AG04449 (cell line): ENCODE data around the gene MPDZ.

Source experiments
- CTCF ChIA-PET: fragments of 350-600 bp; formaldehyde crosslinking; extraction: SDS; loops from one replicate; lab custom pipeline; 2021; ENCODE audit warnings: antibody characterized with exemption; lab: Yijun Ruan, JAX
- POLR2A ChIA-PET: fragments of 400-600, 350-600 bp; formaldehyde crosslinking; extraction: SDS; loops from one replicate; lab custom pipeline; 2020; ENCODE audit warnings: antibody characterized with exemption, inconsistent platforms; lab: Yijun Ruan, JAX
- DNase-seq: peaks from one replicate; pipeline ENCODE4 v3.0.0-alpha.2; 2010; ENCODE audit warnings: low read depth, low spot score
- H3K4me3 ChIP-seq: 2 replicates; pipeline ENCODE4 v1.5.1; 2011; ENCODE audit warnings: low read depth, mild to moderate bottlenecking, control low read depth, low read length
- CTCF ChIP-seq: IDR thresholded peaks from one replicate; pipeline ENCODE4 v1.5.1; 2011; ENCODE audit warnings: mild to moderate bottlenecking, moderate library complexity, low read length, control low read depth, inconsistent platforms; ENCODE audit not compliant: insufficient read depth; ENCODE audit errors: missing control alignments

MPDZ gene

GRCh38 chr9:13252852-13253251, 26.6 kb downstream of the MPDZ start:
- TF ChIP-seq CTCF = no peak
- H3K4me3 ChIP-seq = no peak overlapping the region
- ChIA-PET POLR2A (no interaction called here), CTCF (interaction anchor here (1.0 kb wide), 1 partner anchor 10 kb away, joined by 3 read pairs; no protein-coding TSS in a partner anchor)
- no peak for DNase-seq

GRCh38 chr9:13244181-13244580, 35.3 kb downstream of the MPDZ start:
- POLR2A ChIA-PET = no interaction called here
- no peak overlapping the region for H3K4me3 ChIP-seq
- no peak for TF ChIP-seq CTCF
- CTCF ChIA-PET = no interaction called here
- DNase-seq = no peak

- no peak for TF ChIP-seq CTCF
- no peak overlapping the region for H3K4me3 ChIP-seq
- no peak for DNase-seq
- POLR2A ChIA-PET = no interaction called here
- CTCF ChIA-PET = no interaction called here
Measured at GRCh38 chr9:13241283-13241682, 38.2 kb downstream of the MPDZ start.

GRCh38 chr9:13239660-13240059, 39.8 kb downstream of the MPDZ start:
- CTCF ChIA-PET = no interaction called here
- no peak for TF ChIP-seq CTCF
- POLR2A ChIA-PET = no interaction called here
- DNase-seq = no peak
- H3K4me3 ChIP-seq = no peak overlapping the region

- ChIA-PET CTCF (no interaction called here), POLR2A (no interaction called here)
- TF ChIP-seq CTCF = no peak
- DNase-seq = no peak
- no peak overlapping the region for H3K4me3 ChIP-seq
Measured at GRCh38 chr9:13239208-13239607, 40.3 kb downstream of the MPDZ start.

- CTCF ChIA-PET = no interaction called here
- POLR2A ChIA-PET = no interaction called here
Measured at GRCh38 chr9:13234932-13235331, 44.6 kb downstream of the MPDZ start.

More at GRCh38 chr9:13234932-13235331, 44.6 kb downstream of the MPDZ start:
- no peak for DNase-seq
- no peak overlapping the region for H3K4me3 ChIP-seq
- TF ChIP-seq CTCF = no peak
